GM18858 (cell line): ENCODE measurements around the gene FAM13A.

Experiments used
- ATAC-seq: cut with Tn5 transposase; IDR thresholded peaks from one replicate; pipeline ENCODE4 v1.9.1; 2021; ENCODE audit not compliant: unreplicated experiment

The FAM13A gene

GRCh38 chr4:88818631-88819470 lies 238.1 kb downstream of the FAM13A start:
- ATAC-seq = no peak

DNA sequence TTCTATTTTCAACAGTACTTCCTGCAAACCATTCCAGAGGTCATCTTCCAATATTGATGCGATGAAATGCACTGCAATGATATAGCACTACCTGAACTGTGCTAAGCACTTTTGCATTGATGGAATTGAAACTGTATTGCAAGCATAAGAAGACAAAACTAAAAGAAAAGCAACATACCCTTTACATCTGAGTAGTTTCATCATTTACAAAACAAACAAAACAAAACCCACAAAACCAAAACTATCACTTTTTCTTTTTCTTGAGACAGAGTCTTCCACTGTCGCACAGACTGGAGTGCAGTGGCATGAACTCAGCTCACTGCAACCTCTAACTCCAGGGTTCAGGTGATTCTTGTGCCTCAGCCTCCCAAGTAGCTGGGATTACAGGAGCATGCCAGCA lies 239.2 kb downstream of the FAM13A start:
- ATAC-seq = no peak

- no peak for ATAC-seq
Measured at GRCh38 chr4:88816360-88816759, 240.6 kb downstream of the FAM13A start.

DNA sequence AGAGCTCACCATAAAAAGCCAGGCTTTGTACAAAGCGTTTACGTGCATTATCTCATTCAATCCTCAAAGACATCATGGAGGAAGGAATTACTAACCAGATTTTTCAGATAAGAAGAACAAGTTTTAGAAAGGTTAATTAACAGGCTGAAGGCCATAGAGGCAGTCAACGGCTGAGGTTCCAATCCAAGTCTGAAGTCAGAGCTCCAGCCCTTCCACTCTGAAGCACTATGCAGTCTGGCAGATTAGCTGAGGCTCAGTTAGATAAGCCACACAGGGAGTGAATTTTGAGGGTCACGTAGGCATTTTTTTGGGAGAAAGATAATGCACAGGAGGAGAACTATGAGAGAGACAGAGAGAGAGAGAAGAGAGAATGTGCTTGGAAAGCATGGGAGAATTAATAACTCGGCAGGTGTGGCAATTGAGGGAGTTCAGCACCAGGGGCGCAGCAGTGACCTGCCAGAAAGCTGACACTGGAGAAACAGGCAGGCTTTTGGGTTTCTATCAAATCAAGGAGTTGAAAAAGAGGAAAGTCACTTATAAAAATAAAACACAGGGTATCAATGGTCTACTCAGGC lies 242.9 kb downstream of the FAM13A start:
- ATAC-seq = no peak

DNA sequence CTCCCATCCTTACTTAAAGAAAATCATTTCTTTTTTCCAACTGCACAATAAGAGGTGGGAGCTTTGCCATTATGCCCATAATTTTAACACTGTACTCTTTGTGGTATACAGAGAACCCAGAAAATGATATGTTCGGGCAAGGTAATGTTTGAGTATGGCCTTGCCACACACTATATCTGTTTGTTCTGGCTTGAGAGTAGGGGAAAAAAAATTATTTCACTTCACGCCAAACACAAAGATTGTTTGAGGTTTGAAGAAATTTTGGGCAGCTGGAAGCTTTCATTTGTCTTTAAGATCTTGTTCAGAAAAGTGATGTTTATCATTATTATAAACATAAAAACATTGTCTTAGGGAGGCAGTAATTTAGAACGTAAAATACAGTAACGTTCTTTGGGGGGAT lies 244.0 kb downstream of the FAM13A start:
- ATAC-seq = no peak

DNA sequence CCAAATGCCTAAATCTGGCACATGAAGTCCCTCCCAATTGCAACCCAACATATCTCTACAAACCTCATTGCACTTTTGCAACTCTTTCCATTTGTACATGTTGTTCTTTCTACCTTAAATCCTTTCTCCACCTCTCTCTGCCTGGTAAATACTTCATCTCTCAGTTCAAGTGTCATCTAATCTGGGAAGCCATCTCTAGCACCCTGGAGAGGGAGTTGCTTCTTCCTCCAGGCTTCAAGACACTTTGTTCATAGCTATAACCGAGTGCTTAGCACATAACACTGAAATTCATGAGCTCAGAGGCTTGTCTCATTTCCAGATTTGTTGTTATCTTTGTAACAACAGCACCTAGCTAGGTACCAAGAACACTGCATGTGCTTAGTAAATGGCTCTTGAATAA lies 244.6 kb downstream of the FAM13A start:
- ATAC-seq = no peak

GRCh38 chr4:88811904-88812303 lies 245.1 kb downstream of the FAM13A start:
- no peak for ATAC-seq

DNA sequence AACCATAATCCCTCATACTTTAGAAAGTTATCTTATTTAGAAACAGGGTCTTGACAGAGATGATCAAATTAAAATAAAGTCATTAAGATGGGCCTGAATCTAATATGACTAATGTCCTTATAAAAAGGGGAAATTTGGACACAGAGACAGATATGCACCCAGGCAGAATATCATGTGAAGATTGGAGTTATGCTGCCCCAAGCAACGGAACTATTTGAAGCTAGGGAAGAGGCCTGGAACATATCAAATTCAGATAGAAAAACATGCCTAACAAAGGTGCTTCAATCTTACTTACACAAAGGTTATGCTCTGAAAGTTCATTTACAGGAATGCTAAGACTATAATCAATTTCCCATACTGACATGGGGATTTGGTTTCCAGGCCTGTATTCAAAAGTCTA lies 246.7 kb downstream of the FAM13A start:
- ATAC-seq = no peak

DNA sequence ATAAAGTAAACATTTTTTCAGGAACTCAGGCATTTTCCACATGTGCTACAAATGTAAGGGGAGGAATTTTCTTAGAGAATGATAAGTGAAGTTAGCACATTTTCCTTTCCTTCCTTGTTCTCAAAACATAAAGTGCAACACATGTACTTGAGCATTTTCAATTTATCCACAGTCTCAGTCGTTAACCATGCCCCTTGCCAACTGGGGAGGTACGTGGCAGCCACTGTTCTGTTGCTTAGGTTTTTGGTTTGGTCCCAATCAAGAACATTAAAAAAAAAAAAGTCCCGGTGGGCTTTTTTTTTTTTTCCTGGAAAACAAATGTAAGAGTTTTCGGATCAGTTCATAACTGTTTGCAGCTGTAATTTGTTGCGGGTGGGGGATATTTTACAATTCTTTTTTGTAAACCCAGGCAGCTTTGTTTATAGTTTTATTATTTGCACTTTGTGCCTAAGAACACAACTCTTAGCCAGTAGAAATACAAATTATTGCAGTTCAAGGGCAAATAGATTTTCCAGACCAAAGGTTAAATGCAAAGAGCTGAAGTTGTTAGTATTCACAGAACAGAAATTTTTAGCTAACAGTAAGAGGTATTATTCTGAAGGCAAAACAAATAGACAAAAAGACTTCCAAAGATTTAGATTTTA lies 247.3 kb downstream of the FAM13A start:
- no peak for ATAC-seq

GRCh38 chr4:88809101-88809500 lies 247.9 kb downstream of the FAM13A start:
- ATAC-seq = no peak

- no peak for ATAC-seq
Measured at GRCh38 chr4:88807499-88807898, 249.5 kb downstream of the FAM13A start.

- no peak for ATAC-seq
Measured at GRCh38 chr4:88804234-88804633, 252.8 kb downstream of the FAM13A start.

- peak; percentile 76 for ATAC-seq
Measured at GRCh38 chr4:88803600-88804096, 253.3 kb downstream of the FAM13A start.

GRCh38 chr4:88802585-88803286 lies 254.2 kb downstream of the FAM13A start:
- no peak for ATAC-seq

- ATAC-seq = no peak
Measured at GRCh38 chr4:88802138-88802537, 254.8 kb downstream of the FAM13A start.

DNA sequence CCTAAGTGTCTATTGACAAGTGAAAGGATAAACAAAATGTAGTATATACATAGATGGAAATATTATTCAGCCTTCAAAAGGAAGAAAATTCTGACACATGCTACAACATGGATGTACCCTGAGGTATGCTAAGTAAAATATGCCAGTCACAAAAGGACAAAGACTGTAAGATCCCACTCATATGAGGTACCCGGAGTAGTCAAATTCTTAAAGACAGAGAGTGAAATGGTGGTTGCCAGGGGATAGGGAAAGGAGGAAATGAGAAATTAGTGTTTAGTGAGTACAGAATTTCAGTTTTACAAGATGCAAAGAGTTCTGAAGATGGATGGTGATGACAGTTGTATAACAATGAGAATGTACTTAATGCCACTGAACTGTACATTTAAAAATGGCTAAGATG lies 257.1 kb downstream of the FAM13A start:
- peak; percentile 27 for ATAC-seq

GRCh38 chr4:88797725-88798124 lies 259.3 kb downstream of the FAM13A start:
- ATAC-seq = no peak

GRCh38 chr4:88796545-88796944 lies 260.4 kb downstream of the FAM13A start:
- no peak for ATAC-seq

DNA sequence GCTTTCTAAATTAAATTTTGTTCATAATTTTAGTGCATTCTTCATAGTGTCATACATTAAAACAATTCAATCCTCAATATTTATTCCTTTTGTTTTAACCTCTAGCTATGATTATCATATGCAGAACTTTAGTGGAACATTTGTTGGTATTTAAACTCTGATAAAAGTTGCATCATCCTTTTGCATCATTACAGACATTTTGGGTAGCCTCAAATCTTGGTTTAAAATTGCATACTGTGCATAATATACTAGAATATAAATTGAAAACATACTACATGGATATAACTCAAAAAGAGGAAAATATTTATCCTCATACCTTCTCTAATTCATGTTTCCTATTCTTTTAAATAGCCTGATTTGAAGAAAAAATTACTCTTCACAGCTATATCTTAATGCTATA lies 262.0 kb downstream of the FAM13A start:
- no peak for ATAC-seq

DNA sequence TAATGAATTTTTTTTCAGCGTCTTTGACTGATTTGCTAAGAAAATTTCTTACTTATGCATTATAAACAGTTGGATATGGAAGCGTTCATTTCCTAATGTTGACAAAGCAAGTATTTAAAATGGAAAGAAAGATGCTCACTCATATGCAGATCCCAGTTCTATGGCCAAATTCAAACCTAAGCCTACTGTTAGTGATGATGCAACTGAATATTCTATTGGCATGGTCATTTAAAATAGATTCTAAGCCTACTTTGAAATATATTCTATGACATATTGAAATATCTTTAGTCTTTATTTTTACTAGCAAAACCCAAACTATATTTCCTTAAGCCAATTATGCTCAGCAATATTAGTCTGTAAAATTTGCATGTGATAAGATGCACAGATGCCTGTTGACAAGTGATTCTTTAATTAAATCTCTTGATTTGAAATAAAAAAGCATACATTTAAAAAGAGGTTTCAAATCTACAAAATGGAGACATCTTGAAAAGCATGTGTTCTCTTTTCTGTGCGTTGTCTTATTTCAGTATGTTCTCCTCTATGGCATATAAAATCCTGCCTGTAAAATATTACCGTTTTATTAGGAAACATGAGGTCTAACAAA lies 262.8 kb downstream of the FAM13A start:
- ATAC-seq = no peak

GRCh38 chr4:88793475-88793874 lies 263.5 kb downstream of the FAM13A start:
- ATAC-seq = peak; percentile 52
